Stimulated activated CD8-positive, alpha-beta memory T cell treated with anti-CD3 and anti-CD28 coated beads, Interleukin-15, amount 100 ng/mL, for 1 hour (primary cell): ENCODE results near the gene FNDC3A.
"Not testable (repeated sequence)": the region's sequence is repeated elsewhere in the genome, so short reads cannot be mapped to it uniquely, and the experiment has no call there.

ENCODE experiments used
- DNase-seq: peaks from one replicate; pipeline ENCODE4 v3.0.0-alpha.2; 2020; ENCODE audit warnings: low read depth

Gene FNDC3A

DNA sequence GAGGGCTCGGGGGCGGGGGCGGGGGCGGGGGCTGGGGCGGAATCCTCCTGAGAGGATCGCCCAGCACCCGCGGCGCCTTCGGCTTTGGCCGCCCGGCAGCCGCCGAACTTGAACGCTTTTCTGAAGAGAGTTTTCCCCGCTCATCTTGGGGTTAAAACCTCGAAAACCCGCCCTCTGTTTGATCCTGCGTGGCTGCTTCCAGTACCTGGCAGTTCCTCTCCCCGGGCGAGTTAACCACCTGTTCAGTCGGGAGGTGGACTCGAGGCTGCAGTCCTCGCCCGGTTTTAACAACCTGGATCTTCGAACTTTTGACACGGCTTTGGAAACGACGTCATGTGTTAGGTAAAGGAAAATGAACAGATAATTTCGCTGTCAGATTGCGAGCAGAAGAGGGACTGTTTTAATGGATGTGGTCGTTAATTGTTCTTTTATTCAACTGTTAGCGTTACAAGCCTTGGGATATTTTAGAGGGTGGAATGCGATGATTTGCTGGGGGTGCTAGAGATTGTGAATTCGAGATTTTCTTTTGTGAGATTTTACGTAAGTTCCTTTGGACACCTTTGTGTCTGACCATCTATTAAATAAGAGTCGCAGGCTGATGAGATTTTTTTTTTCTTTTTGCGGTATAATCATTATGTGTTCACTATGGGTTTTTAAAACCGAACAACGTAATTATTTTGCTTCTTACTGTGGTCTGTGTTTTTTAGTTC lies 1.0 kb downstream of the FNDC3A start:
- DNase-seq, result no peak

DNA sequence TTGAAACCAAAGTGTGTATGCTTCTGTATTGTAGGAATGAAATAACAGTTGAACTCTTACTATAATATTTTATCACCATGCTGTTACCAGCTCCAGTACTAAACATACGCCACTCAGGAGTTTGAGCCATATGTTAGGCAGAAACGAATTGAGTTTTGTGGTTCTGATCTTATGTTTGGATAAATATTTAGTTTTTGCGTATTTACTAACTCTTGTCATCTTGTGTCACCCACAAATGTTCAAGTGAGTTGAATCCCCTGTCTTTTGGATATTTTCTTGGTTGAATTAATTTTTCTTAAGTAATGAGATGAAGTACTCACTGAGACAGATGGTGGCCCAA lies 1.5 kb downstream of the FNDC3A start:
- DNase-seq, result no peak

DNA sequence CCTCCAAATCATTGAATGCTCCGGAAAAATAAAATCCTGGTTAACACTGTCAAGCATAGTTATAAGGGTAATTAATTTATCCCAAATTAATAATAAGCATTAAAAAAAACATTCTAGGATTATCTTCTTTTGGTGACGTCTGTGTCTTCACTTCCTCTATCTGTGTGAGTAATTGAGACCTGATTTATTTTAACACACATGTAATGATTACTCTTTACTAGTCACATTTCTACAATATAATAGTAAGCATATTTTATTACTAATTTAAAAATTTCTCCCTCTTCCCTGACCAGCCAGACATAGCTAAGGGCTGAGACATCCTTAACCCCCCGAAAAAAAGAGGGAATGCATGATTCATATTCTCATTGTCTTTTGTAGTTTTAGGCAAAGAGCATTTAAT lies 2.3 kb downstream of the FNDC3A start:
- DNase-seq, result no peak

DNA sequence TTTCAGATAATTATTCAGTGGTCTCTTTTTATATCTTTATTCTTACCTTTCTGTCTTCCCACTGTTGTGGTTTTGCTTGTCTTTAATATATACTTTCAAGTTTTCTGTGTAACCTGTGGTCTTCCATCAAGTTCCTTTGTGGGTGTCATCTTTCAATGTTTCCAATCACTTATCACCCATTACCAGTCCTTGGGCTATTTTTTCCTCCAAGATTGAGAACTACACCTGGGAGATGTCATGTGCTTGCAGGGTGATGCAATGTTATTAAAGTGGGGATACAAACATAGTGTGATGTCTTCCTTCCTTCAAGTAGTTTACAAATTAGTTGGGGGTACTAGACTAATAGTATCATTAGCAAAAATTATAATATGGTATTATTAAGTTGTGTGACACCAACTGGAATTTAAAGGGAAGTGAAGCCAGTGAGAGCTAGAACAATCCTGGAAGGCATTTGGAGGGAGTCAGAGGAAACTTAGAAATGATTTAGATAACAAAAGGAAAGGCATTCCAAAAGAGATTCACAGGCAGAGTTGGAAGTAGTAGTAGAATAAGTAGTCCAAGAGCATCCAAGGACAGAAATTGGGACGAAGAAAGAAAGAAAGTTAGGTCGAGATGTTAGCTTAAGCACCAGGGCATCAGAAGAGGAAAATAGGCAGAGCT lies 3.4 kb downstream of the FNDC3A start:
- DNase-seq, result no peak

GRCh38 chr13:48979892-48980291 lies 4.2 kb downstream of the FNDC3A start:
- no peak for DNase-seq

DNA sequence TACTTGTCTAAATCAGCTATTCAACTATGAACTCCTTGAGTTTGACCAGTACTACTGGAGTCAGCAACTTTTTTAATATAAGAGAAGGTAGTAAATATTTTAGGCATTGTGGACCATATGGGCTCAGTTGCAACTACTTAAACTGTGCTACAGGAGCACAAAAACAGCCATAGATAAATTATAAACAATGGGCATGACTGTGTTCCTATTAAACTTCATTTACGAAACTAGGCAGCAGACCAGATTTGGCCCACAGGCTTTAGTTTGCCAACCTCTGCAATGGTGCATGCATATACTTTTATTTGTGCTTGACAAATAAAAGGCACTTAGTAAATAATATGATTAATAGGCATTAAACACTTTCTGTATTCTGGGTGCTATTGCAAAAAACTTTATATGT lies 7.6 kb downstream of the FNDC3A start:
- DNase-seq, result no peak

DNA sequence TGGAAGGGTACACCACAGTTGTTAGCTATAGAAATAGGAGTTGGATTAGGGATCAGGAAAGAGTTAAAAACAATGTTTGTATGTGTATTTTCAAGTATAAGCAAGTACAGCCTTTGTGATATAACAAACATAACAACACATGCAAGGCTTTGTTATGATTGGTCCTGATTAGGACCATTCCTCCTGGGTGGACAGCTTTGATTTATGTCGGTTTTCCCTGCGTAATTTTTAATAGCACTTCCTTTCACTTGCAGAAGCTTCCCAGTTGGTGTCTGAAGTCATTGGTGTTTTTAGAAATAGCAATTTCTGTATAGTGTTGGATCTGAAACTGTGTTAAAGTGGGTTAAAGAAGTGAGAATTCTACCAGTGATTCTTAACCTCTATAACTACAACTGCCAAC lies 10.0 kb downstream of the FNDC3A start:
- no peak for DNase-seq

GRCh38 chr13:48990900-48991299 lies 15.2 kb downstream of the FNDC3A start:
- DNase-seq, result no peak

DNA sequence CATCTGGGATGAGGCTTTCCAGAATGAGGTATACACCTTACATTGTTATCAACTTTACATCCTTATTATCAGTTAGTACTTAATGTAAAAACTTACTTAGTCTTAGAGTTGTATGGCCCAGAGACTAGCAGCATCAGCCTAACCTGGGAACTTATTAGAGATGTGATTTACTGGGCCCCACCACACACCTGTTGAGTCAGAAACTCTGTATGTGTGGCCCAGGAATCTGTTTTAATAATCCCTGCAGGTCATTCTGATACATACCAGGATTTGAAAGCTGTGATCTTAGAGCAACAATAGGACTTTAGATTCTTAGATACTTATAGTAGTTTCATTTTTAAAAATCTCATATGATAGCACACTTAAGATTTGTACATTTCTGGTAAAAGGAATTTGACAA lies 17.4 kb downstream of the FNDC3A start:
- no peak for DNase-seq

DNA sequence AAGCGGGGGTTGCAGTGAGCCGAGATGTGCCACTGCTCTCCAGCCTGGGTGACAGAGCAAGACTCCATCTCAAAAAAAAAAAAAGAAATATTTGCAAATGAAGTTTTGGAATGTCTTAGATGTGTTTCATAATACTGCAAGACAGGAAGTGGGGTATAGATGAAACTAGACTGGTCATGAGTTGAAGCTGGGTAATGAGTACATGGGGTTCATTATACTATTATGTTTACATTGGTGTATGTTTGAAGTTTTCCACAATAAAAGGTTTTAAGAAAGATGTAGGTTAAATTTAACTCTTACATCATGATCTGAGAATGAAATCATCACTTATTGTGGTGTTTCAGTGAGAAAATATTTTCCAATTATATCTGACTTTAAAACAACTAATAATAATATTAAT lies 19.0 kb downstream of the FNDC3A start:
- DNase-seq, result no peak

DNA sequence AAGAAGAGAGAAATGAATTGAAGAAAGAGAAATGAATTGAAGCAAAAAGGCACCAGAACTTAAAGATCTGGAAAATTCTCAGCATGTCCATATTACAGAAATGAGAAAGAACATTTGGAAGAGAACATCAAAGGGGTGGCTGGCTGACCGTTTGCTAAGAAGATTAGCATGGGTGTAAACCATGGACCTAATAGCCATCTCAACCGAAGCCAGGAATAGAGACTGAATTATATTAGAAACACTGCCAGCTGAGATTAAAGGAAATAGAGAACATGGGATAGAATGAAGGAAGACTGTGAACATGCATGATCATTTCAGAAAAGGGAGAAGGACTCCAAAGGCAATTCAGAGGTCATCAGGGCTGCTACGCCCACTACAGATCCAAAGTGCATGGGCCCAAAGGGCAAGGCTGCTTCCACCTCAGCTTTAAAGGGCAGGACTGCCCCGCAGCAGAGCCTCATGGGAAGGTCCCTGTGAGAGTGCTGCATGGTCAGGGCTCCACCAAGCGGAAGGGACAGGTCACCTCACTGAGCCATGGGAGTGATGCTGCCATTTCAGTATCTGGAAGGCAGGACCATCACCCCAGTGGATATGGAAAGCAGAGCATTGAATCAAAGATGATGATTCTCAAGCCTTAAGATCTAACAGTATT lies 23.1 kb downstream of the FNDC3A start:
- DNase-seq, result no peak

DNA sequence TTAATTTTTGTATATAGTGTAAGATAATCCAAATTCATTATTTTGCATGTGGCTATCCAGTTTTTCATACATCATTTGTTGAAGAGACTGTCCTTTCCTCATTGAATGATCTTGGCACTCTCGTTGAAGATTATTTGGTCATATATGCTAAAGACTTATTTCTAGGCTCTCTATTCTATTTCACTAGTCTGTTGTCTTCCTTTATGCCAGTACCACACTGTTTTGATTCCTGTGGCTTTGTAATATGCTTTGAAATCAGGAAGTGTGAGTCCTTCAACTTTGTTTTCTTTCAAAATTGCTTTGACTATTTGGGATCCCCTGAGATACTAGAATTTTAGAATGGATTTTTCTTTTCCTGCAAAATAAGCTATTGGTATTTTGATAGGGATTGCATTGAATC lies 24.5 kb downstream of the FNDC3A start:
- no peak for DNase-seq

- not testable (repeated sequence) for DNase-seq
These were observed 43.4 kb downstream of the FNDC3A start for GRCh38 chr13:49018986-49019635.

GRCh38 chr13:49020328-49020727 lies 44.6 kb downstream of the FNDC3A start:
- no peak for DNase-seq

DNA sequence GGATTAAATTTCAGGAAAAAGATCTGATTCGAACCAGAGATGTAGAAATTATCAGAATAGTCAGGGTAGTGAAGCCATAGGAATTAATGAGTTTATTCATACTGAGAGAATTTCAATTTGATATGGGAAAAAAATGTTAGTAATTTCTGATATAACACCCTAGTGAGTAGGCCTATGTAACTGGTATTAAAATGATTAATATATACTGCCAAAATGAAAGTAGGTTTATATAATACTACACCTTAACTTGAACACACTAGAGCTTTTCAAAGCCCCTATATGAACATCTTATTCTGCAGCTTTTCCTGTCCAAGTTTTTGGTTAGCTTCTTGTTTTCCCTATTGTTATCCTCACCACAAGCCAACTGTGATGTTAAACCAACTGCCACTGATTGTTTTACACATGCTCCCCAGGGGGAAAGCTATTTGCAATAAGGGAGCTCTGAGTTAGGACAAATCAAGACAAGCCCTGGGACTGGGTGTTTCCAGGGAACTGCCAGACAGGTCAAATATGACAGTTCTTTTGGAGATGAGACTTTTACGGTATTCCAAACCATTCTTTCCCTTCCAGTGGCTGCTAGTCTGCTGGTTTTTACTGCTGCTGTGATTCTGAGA lies 45.3 kb downstream of the FNDC3A start:
- no peak for DNase-seq

DNA sequence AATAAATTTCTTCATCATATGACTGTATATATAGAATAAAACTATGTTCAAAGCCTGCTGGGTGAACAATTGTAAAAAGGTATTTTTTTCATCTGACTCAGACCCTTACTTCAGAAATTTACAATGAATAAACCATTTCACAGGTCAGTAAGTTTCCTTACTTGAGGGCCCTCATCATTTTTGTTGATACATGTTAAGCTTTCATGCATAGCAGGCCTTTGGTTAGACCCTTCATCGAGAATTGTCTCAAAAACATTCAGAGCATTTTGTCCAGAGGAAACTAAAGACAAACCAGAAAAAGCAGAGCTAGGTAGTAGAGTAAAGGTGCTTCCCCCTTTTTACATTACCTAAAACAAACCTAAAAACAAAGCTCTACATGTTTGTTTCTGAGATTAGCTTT lies 46.2 kb downstream of the FNDC3A start:
- DNase-seq, result no peak

DNA sequence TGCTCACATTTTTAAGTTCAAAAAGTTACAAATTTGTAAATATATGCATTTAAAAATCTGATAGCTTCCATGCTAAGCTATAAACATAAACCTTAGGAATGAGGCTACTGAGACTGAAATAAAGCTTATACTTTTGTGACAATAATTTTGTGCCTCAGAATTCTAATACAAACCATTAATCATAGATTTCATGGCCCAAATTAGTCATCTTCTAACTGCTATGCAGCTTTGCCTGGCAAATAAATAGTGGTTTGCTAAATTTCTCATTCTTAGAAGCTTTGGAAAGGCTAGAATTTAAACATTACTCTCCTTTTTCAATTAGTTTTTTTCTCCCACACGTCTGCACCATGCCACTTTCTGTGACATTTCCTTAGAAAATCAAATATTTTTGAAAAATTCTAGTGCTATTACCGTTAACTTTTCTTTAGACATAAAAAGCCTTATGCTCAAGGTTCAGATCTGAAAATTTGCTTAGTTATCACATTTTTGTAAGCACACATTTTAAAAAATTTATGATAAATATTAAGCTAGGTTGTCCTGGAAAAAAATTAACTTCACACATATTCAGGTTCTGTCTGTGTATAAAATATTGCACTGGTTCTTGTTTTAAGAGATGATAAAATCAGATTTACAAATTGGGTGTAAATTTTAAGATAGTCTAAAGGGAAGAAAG lies 46.9 kb downstream of the FNDC3A start:
- DNase-seq, result no peak

DNA sequence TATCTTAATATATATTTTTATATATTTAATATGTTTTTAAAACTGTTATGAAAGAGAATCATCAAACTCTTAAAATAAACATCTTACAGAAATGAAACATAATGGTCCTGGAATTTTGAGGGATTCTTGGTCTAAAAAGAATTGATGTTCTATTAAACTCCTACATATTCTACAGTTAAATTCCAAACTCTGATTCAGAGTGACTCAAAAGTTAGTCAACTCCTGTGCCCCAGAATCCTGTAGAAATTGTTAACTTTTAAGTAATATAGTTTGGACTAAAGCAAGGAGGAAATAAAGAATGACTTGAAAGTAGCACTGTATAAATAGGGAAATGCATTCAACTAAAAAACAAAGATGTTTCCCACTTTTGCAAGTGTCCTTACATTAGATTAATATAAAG lies 47.7 kb downstream of the FNDC3A start:
- DNase-seq, result no peak

DNA sequence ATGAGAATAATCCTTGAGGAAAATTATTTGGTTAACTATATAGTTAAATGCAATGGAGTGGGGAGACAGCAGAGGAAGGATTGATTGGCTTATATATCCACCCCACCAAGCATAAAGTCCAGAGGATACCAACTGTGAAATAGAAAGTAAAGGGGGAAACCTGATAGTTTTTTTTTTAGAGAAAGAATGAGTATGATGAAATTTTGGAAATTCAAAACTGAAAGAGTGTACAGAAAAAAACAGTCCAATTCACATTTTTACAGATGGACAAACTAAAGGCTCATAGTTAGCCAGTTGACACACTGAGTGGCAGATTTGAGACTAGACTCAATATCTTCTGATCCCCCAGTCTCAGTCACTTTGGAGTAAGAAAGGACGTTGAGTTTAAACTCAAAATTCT lies 51.1 kb downstream of the FNDC3A start:
- DNase-seq, result no peak

DNA sequence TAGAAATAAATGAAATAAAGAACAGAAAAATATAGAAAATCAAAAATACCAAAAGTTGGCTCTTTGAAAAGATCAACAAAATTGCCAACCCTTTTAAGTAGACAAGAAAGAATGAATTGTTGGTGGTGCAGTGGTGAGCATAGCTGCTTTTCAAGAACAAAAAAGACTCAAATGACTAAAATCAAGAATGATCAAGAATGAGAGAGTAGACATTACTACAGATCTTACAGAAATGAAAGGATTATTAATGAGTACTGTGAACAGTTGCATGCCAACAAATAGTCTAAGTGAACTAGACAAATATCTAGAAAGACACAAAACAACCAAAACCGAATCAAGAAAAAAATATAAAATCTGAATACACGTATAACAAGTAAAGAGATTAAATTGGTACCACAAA lies 53.9 kb downstream of the FNDC3A start:
- DNase-seq, result no peak

DNA sequence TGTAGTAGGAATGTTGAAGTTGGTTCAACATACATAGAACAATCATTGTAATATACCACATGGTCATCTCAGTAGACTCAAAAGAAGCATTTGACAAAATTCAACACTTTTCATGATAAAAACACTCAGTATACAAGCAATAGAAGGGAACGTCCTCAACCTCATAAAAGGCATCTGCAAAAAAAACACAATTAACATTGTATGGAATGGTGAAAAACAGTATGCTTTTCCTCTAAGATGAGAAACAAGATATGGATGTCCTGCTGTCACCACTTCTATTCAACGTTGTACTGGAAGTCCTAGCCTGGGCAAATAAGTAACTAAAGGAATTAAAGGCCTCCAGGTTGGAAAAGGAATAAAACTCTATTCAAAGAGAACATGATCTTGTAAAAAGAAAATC lies 54.5 kb downstream of the FNDC3A start:
- DNase-seq, result no peak

DNA sequence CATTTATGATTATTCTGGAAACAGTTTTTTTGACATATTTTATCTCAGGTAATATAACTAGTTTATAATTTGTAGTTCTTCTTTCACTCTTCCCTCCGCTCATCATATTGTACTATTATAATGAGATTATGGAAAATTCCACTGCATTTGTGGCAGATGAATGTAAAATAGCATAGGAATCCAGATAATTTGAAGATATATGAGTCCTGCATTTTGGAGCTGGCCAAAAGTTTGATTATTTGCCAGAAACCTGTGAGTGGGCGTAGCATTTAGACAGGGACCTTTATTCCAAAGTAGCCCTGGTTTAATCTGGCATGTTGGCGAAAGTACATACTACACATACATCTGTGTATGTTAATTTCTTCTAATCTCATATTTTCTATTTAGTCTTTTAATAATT lies 65.2 kb downstream of the FNDC3A start:
- no peak for DNase-seq
